Globus pallidus (tissue), 1 donor: Measurements from ENCODE around the gene GALNT16.

Experiments used
- DNase-seq: peaks from one replicate; pipeline ENCODE4 v3.0.0-alpha.2; 2015; ENCODE audit warnings: low spot score

GALNT16 gene

DNA sequence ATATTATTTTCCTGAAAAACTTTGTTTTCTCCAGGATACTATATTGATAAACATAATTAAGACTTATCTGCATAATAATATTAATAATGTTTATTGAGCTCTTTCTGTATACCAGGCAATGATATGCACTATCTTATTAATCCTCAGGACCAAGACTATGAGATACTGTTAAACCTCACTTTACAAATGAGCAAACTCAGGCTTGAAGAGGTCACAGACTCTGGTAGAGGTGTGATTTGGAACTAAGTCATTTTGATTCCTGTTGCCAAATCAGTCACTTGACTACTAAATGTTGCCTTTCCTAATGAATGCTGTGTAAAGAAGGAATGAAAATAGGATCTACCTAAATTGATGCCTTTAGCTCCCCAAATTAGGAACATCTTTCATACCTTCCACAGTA lies 145.8 kb downstream of the GALNT16 start:
- no peak for DNase-seq
